Measurements from ENCODE around the gene GRIA4. TPM values are rescaled to one million over a fixed set of nuclear protein-coding genes. Genes with fewer than 3 reads are reported as not detected.

The GRIA4 gene
- polyA plus RNA-seq, 1 donor from 2014 or later = 6.3 TPM

DNA sequence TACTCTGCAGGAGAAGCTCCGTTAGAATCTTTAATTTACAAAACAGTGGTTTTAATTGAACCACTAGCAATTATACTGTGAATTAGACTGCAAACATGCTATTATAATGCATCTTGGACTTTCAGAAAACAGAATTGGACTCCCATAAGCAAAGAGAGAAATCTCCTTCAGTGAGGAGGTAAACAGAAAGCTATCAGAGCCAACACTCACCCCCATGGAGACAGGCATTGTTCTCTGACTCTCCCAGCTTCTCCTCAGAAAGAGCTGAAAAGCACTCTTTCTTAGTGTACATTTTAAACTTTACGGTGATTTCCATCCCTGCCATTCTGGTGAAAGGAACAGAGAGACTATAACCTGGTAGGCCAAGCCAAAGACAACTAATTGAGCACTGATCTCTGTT, 176.9 kb downstream of the GRIA4 start:
- Histone ChIP-seq H3K27ac (ENCODE audit: low read length) (no peak overlapping the region), H3K9me2 (ENCODE audit: insufficient read depth, low read length) (no peaks in the 10 kb centered on the region), H3K9me3 (ENCODE audit: low read length) (no peaks in the 10 kb centered on the region), H3K27me3 (ENCODE audit: insufficient read depth, low read depth, low read length) (no peaks in the 10 kb centered on the region), H3K9ac (ENCODE audit: low read length) (no peak overlapping the region), H3K4me3 (ENCODE audit: low read length) (no peak overlapping the region), H3K79me2 (replicated peaks; ENCODE audit: insufficient read depth, low read length) (no peaks in the 10 kb centered on the region), H2AFZ (ENCODE audit: low read depth, low read length) (no peak overlapping the region), H3K4me2 (ENCODE audit: low read length) (no peak overlapping the region), H3F3A (ENCODE audit: insufficient read depth, low read length, poor library complexity, severe bottlenecking) (no peaks in the 10 kb centered on the region), H4K20me1 (ENCODE audit: insufficient read depth) (no peaks in the 10 kb centered on the region), H3K36me3 (ENCODE audit: insufficient read depth, low read length) (no peaks in the 10 kb centered on the region)
- TF ChIP-seq POLR2AphosphoS5 (IDR thresholded peaks at IDR 0.05) (no peak), TAF1 (IDR thresholded peaks at IDR 0.05; ENCODE audit: low read depth) (no peak), MXI1 (conservative IDR thresholded peaks at IDR 0.05; ENCODE audit: poor library complexity, severe bottlenecking) (no peak), SMC3 (conservative IDR thresholded peaks at IDR 0.05; ENCODE audit: poor library complexity) (no peak), EZH2 (IDR thresholded peaks at IDR 0.05; ENCODE audit: borderline replicate concordance, insufficient read depth, low read length, poor library complexity, severe bottlenecking) (no peak), RAD21 (conservative IDR thresholded peaks at IDR 0.05) (no peak), EP300 (conservative IDR thresholded peaks at IDR 0.05; ENCODE audit: poor library complexity, severe bottlenecking) (no peak)
- TF ChIP-seq, protein P1, sequence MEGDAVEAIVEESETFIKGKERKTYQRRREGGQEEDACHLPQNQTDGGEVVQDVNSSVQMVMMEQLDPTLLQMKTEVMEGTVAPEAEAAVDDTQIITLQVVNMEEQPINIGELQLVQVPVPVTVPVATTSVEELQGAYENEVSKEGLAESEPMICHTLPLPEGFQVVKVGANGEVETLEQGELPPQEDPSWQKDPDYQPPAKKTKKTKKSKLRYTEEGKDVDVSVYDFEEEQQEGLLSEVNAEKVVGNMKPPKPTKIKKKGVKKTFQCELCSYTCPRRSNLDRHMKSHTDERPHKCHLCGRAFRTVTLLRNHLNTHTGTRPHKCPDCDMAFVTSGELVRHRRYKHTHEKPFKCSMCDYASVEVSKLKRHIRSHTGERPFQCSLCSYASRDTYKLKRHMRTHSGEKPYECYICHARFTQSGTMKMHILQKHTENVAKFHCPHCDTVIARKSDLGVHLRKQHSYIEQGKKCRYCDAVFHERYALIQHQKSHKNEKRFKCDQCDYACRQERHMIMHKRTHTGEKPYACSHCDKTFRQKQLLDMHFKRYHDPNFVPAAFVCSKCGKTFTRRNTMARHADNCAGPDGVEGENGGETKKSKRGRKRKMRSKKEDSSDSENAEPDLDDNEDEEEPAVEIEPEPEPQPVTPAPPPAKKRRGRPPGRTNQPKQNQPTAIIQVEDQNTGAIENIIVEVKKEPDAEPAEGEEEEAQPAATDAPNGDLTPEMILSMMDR (IDR thresholded peaks at IDR 0.05; ENCODE audit: poor library complexity, severe bottlenecking) = no peak
- TF ChIP-seq, protein P2, sequence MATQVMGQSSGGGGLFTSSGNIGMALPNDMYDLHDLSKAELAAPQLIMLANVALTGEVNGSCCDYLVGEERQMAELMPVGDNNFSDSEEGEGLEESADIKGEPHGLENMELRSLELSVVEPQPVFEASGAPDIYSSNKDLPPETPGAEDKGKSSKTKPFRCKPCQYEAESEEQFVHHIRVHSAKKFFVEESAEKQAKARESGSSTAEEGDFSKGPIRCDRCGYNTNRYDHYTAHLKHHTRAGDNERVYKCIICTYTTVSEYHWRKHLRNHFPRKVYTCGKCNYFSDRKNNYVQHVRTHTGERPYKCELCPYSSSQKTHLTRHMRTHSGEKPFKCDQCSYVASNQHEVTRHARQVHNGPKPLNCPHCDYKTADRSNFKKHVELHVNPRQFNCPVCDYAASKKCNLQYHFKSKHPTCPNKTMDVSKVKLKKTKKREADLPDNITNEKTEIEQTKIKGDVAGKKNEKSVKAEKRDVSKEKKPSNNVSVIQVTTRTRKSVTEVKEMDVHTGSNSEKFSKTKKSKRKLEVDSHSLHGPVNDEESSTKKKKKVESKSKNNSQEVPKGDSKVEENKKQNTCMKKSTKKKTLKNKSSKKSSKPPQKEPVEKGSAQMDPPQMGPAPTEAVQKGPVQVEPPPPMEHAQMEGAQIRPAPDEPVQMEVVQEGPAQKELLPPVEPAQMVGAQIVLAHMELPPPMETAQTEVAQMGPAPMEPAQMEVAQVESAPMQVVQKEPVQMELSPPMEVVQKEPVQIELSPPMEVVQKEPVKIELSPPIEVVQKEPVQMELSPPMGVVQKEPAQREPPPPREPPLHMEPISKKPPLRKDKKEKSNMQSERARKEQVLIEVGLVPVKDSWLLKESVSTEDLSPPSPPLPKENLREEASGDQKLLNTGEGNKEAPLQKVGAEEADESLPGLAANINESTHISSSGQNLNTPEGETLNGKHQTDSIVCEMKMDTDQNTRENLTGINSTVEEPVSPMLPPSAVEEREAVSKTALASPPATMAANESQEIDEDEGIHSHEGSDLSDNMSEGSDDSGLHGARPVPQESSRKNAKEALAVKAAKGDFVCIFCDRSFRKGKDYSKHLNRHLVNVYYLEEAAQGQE (IDR thresholded peaks at IDR 0.05; ENCODE audit: borderline replicate concordance) = no peak

DNA sequence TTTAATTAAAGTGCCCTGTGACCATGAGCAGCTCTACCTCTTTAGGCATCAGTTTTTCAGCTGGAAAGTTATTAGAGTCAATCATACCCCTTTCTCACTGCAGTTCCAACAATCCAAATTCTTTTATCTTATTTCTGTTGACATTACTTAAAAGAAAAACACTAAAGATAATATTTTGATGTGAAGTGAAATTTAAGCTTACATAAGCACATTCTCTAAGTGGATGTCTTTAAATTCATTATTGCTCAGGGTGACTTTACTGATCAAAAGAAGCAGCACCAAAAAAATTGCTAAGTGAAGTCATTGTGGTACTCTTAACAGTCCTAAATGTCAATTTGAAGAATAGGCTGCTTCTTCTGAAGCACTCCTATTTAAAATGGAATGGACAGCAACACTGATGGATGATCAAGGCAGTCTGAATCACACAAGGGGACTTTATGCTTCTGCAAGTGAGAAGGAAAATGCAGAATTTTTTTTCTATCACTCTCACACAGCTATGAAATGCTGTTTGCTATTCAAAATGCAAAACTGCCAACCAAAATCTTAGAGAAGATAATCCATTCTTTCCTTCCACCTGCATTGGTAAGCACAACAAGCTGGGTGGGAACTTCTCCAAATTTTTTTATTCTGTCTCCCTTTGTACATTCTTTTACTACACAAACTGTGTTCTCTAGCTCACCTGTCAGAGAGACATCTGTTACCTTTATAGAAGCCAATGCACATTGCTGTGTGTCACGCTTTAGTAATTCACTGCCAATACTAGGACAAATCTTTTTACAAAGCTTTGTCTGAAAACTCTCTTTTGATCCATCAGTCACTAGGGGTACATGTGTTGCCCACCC, 179.9 kb downstream of the GRIA4 start:
- Histone ChIP-seq H3K9ac (ENCODE audit: low read length) (no peak overlapping the region), H3K4me3 (ENCODE audit: low read length) (no peak overlapping the region), H3K27me3 (ENCODE audit: insufficient read depth, low read depth, low read length) (no peaks in the 10 kb centered on the region), H4K20me1 (ENCODE audit: insufficient read depth) (no peaks in the 10 kb centered on the region), H3K4me2 (ENCODE audit: low read length) (no peak overlapping the region), H3K36me3 (ENCODE audit: insufficient read depth, low read length) (no peaks in the 10 kb centered on the region), H3K27ac (ENCODE audit: low read length) (no peak overlapping the region), H3K9me2 (ENCODE audit: insufficient read depth, low read length) (no peaks in the 10 kb centered on the region), H3K9me3 (ENCODE audit: low read length) (no peaks in the 10 kb centered on the region), H3F3A (ENCODE audit: insufficient read depth, low read length, poor library complexity, severe bottlenecking) (no peaks in the 10 kb centered on the region), H2AFZ (ENCODE audit: low read depth, low read length) (no peak overlapping the region), H3K79me2 (replicated peaks; ENCODE audit: insufficient read depth, low read length) (no peaks in the 10 kb centered on the region)
- TF ChIP-seq MXI1 (conservative IDR thresholded peaks at IDR 0.05; ENCODE audit: poor library complexity, severe bottlenecking) (no peak), RAD21 (conservative IDR thresholded peaks at IDR 0.05) (no peak), EZH2 (IDR thresholded peaks at IDR 0.05; ENCODE audit: borderline replicate concordance, insufficient read depth, low read length, poor library complexity, severe bottlenecking) (no peak), POLR2AphosphoS5 (IDR thresholded peaks at IDR 0.05) (no peak), EP300 (conservative IDR thresholded peaks at IDR 0.05; ENCODE audit: poor library complexity, severe bottlenecking) (no peak)
- TF ChIP-seq, protein P2 (IDR thresholded peaks at IDR 0.05; ENCODE audit: borderline replicate concordance) = no peak

Data from neural cell (in vitro differentiated cells).